Measurements from ENCODE around the gene HDDC3.

Gene HDDC3

GRCh38 chr15:90953947-90954711 lies 21.8 kb upstream of the HDDC3 start:
- no peak for DNase-seq

DNA sequence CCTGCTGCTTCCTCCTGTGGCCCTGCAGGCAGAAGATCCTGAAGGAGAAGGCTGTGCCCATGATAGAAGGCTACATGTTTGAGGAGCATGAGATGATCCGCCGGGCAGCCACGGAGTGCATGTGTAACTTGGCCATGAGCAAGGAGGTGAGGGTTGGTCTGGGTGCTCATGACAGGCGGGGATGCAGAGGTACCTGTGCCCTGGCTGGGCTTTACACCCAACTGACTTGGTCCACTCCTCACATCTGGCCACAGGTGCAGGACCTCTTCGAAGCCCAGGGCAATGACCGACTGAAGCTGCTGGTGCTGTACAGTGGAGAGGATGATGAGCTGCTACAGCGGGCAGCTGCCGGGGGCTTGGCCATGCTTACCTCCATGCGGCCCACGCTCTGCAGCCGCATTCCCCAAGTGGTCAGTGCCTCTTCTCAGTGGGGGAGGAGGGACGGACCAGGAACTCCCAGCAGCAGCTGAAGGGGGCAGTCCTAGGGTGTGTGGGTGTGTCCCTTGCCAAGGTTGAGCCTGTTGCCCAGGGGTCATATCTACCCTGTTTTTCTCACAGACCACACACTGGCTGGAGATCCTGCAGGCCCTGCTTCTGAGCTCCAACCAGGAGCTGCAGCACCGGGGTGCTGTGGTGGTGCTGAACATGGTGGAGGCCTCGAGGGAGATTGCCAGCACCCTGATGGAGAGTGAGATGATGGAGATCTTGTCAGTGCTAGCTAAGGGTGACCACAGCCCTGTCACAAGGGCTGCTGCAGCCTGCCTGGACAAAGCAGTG lies 20.7 kb upstream of the HDDC3 start:
- no peak for DNase-seq

GRCh38 chr15:90950676-90951075 lies 18.3 kb upstream of the HDDC3 start:
- DNase-seq: no peak

DNA sequence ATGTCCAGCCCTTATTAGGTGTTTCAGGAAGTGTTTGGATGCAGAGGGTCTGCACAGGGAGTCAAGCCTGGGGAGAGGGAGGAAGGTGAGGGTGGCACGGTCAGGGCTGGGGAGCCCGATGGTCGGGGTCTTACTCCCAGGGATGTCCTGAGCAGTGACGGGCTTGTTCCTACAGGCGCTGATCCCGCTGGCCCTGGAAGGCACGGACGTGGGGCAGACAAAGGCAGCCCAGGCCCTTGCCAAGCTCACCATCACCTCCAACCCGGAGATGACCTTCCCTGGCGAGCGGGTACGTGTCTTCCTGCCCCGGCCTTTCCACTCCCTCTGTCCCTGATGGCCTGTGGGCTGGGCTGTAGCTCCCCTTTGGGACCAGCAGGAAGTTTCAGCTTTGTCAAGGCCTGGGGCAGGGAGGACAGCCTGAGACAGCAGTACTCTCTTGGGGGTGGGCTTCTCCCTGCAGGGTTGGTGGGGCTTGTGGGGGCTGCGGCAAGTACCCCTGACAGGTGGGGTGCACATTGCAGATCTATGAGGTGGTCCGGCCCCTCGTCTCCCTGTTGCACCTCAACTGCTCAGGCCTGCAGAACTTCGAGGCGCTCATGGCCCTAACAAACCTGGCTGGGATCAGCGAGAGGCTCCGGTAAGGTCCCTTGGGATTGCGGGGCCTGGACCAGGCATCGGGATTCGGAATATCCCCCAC lies 17.8 kb upstream of the HDDC3 start:
- no peak for DNase-seq

GRCh38 chr15:90948506-90948905 lies 16.2 kb upstream of the HDDC3 start:
- no peak for DNase-seq

DNA sequence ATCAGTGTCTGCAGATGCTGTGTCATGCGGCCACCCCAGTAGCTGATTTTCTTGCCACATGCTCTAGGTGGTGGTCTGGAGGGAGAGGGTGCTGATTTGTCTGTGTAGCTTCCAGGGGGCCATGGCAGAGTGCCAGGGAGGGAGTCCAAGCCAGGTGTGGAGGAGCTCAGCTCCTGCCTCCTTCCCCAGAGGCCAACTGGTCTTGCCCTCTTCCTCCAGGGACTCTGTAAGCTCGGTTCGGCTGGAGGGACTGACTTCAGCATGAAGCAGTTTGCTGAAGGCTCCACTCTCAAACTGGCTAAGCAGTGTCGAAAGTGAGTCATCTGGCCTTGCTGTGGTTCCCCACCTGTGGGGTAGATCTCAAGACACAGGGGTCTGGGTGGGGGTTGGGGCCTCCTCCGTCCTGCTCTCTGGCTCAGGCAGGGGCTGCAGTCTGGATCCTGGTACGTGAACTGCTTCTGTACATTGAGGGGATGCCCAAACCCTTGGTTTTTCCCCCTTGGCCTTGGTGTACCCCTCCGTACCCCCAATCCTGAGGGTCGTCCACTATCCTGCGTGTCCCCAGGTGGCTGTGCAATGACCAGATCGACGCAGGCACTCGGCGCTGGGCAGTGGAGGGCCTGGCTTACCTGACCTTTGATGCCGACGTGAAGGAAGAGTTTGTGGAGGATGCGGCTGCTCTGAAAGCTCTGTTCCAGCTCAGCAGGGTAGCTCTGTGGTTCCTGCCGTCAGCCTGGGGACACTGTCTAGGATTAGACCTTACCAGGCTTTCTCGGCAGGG lies 15.4 kb upstream of the HDDC3 start:
- no peak for DNase-seq

GRCh38 chr15:90946941-90947576 lies 14.7 kb upstream of the HDDC3 start:
- DNase-seq: no peak

DNA sequence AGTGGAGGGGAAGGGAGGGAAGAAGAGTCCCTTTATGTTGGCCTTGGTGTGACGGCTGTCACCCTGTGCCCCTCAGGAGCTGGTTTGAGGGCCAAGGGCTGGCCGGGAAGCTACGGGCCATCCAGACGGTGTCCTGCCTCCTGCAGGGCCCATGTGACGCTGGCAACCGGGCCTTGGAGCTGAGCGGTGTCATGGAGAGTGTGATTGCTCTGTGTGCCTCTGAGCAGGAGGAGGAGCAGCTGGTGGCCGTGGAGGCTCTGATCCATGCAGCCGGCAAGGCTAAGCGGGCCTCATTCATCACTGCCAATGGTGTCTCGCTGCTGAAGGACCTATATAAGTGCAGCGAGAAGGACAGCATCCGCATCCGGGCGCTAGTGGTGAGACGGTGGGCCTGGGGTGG lies 14.2 kb upstream of the HDDC3 start:
- peak in 2 of 14 donors; percentile 11 to 91 for DNase-seq

DNA sequence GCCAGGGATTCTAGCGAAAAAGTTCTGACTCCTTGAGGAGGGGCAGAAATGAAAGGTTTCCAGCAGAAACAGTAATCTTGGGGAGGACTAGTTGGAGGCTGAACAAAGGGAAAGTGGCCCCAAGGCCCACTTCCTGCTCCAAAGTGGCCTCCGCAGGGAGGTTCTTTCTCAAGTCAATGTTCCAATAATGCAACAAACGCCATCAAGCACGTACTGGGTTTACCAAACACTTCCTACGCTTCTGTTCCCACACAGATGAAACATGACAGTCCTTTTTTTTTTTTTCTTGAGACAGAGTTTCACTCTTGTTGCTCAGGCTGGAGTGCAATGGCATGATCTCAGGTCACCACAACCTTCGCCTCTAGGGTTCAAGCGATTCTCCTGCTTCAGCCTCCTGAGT lies 12.7 kb upstream of the HDDC3 start:
- no peak for DNase-seq

DNA sequence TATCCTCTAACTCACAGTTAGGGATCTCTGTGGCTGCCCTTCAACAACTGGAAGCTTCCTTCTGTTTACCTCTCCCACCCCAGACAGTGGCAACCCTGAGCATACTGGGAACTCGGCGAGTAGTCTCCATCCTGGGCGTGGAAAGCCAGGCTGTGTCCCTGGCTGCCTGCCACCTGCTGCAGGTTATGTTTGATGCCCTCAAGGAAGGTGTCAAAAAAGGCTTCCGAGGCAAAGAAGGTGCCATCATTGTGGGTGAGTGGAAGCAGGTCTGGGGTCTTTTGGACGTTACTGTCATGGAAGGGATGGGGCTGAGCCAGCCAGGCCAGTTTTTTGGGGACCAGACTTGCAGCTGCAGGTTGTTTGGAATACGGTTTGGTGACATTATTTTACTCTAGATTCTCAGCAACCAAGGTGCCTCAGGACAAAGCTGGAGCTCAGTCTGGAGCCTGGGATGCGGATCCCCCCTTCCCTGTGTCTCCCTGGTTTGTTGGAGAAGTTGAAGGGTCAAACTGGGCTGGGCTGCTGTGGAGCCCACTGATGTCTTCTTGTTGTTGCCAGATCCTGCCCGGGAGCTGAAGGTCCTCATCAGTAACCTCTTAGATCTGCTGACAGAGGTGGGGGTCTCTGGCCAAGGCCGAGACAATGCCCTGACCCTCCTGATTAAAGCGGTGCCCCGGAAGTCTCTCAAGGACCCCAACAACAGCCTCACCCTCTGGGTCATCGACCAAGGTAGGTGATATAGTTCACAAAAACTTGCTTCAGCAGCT lies 10.2 kb upstream of the HDDC3 start:
- no peak for DNase-seq

- no peak for DNase-seq
These were observed 8.7 kb upstream of the HDDC3 start for GRCh38 chr15:90941038-90941437.

GRCh38 chr15:90939756-90940155 lies 7.4 kb upstream of the HDDC3 start:
- no peak for DNase-seq

DNA sequence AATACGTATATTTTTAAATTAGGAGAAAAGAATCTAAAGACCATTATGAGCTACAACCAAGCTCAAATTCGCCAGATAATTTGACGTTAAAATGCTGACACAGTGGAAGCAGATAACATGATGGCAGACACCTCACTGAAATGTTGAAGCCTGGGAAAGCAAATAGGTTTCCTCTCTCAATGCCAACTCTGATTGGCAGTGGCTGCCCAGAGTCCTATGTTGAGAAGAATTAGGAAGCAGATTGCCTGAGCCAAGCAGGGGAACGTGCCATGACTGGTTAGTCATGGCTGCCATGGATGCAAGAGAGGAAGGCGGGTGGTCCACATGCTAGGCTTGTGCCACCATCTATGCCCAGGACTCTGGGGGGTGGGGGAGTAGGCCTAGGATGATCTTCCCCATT lies 5.9 kb upstream of the HDDC3 start:
- DNase-seq: no peak

GRCh38 chr15:90936823-90937222 lies 4.5 kb upstream of the HDDC3 start:
- no peak for DNase-seq

DNA sequence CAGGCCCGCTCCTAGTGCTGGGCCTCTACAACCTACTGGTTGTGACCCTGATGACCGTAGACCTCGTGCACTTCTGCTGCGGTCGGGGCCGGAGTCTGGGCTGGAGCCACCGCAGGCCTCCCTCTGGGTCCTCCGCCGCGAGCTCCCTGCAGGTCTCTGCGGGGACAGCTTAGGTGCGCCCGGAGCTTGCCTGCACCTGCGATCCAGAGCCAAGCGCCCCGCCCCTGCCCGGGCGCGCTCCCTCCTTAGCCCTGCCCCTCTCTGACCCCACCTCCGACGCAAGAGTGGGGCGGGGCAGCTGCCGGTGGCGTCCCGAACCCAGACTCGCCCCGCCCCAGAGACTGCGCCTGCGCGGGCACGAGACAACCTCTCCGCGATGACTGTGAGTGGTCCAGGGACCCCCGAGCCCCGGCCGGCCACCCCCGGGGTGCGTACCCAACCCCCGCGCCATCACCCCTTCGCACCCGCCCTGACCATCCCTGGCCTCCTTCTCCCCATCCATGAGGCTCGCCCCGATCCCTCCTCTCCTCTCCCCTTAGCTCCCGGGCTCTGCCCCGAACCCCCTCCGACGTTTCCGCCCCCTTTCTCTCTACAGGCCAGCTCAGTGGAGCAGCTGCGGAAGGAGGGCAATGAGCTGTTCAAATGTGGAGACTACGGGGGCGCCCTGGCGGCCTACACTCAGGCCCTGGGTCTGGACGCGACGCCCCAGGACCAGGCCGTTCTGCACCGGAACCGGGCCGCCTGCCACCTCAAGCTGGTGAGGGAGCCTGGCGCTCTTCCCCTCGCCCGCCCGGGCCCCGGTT lies 2.8 kb upstream of the HDDC3 start, which contains the start of gene UNC45A:
UNC45A (plus strand) TSS at position 337 of the 803 bp plus-strand sequence; CDS start at position 377, 40 bp downstream.
- peak; percentile 24 to 91 (median 82) for DNase-seq

DNA sequence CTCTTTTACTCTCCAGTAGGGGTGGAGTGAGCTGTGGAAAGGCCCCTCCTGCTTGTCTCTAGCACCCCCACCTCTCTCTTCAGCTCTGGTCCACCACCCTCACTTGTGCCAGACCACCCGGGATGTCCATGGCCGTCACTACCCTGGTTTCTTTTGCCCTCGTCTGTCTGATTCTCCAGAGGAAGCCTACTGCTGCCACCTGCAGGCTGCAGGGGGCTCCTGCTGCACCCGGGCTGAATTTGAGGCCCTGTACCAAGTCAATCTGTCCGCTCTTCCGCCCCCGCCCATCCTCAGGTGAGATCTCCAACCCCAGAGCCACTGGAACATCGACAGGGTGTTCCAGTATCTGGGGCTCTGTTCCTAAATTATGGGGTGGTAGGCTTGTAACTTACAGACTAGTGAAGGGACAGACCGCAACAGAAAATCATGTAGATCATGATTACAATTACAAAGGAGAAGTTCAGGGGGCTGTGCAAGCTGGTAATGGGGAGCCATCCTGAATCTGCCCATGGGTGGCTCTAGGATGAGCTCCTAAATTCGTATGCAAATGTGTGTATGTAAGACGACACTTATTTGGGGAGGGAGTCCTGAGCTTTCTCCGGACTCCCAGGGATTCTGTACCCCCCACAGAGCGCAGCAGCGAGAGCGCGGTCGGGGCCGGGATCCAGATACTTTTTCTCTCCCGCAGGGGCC lies 2.1 kb upstream of the HDDC3 start:
- peak; percentile 7 to 82 (median 66) for DNase-seq

DNA sequence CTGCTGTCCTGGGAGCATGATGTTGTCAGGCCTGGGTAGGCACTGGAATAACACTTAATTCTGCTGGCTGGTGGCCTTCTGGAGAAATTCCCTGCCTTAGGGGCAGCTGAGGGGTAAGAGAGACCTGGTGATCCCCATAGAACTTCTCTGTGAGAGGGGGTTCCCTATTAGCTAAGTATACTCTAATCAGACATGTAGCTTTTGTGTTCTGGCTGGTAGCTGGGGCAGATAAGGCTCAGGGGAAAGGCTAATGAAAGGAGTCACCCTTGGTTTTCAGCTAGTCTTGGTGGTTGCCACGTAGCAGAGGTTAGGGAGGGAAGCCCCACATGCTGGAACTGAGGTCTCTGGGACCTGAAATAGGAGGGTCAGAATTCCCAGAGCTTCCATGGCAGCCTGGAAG lies 952 bp upstream of the HDDC3 start:
- DNase-seq: no peak

DNA sequence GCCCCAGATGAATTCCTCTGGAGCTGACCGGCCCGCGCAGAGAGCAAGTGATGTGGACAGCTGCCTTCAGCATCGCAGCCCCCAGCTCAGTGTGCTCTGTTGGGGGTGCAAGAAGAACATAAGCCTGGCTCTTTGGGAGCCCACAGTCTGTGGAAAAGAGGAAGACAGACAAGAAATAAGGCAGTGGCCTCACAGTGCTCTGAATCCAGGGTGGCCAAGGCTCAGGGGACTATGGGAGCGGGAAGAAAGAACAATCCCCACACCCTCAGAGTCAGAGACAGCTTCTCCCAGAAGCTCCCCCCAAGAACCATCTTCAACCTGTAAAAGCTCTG lies 277 bp upstream of the HDDC3 start:
- peak in 1 of 14 donors; percentile 39 for DNase-seq

- peak in 1 of 14 donors; percentile 19 for DNase-seq
These were observed 848 bp downstream of the HDDC3 start for GRCh38 chr15:90931575-90931827.

Measured in C1 segment of cervical spinal cord (tissue), 14 donors.